ENCODE measurements around the gene TPT1. TPM values are rescaled to one million over a fixed set of nuclear protein-coding genes. Genes with fewer than 3 reads are reported as not detected.

The TPT1 gene
- total RNA-seq, 1 experiment from 2014 or later = 671 TPM

DNA sequence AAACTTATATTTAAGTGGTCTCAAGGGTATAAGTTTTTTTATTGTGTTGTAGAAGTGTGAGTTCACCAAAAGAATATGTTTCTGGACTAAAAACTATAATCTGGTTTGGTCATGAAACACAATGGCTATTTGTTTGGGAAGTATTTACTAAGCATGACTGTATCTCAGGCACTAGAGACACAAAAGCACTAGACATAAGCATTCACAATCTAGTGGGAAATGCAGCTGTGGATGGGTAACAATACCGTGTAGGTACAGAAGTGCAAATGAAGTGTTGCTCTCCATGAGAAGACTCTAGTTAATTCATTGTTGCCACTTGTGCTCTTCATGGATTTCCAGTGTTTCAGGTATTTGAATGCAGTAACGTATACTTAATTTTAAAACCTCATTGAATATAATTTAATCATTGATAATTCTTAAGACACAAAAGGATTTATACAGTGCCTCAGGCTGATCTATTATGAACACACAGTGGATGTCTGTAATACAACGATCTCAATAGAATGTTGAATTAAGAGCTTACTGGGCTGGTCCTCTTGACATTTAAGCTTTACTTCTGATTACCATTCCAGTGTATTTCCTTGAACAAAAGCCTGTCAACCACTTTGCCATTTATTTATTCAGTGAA is 50.9 kb downstream of the TPT1 start:
- no peak for DNase-seq (ENCODE audit: low read depth)
- in situ Hi-C loops (cut with HindIII; ENCODE audit: low pct_unique_long_range_greater_than_20kb, low sequenced_read_pairs) = no loop called here

Other genes with a start within 250 kb of the TPT1 start
- 17.3 and 25.2 TPM in 2 replicates for gene GTF2F2, start 220.7 kb downstream of the TPT1 start, total RNA-seq (2014; rRNA removed; shearing (Covaris generic); ENCODE audit: low replicate concordance)
- gene KCTD4, start 140.1 kb downstream of the TPT1 start, total RNA-seq (2014; rRNA removed; shearing (Covaris generic); ENCODE audit: low replicate concordance) = 2.2 and 5.0 TPM in 2 replicates
- 5.6 and 6.0 TPM in 2 replicates for gene SLC25A30, start 77.2 kb upstream of the TPT1 start, total RNA-seq (2014; rRNA removed; shearing (Covaris generic); ENCODE audit: low replicate concordance)
- 11.1 and 12.4 TPM in 2 replicates for gene COG3, start 123.8 kb upstream of the TPT1 start, total RNA-seq (2014; rRNA removed; shearing (Covaris generic); ENCODE audit: low replicate concordance)